RCC 7860 (cell line): ENCODE results near the gene LTA4H.
"Not testable (repeated sequence)": the region's sequence is repeated elsewhere in the genome, so short reads cannot be mapped to it uniquely, and the experiment has no call there.

ENCODE experiments used
- DNase-seq: peaks from one replicate; pipeline ENCODE4 v3.0.0-alpha.2; 2015; ENCODE audit warnings: low spot score
- FAIRE-seq: peaks from 2 replicates; lab custom pipeline; 2012; peaks lifted over from hg19 to GRCh38; lab: Jason Lieb, UNC

Gene LTA4H

GRCh38 chr12:95995238-95996031 is 40.0 kb downstream of the LTA4H start:
- DNase-seq (no peak), FAIRE-seq (no peak)

GRCh38 chr12:95994476-95994875 is 40.9 kb downstream of the LTA4H start:
- FAIRE-seq (no peak), DNase-seq (no peak)

GRCh38 chr12:95993907-95994306 is 41.5 kb downstream of the LTA4H start:
- FAIRE-seq (no peak), DNase-seq (no peak)

GRCh38 chr12:95990136-95990535 is 45.3 kb downstream of the LTA4H start:
- FAIRE-seq (no peak), DNase-seq (no peak)

- DNase-seq (no peak), FAIRE-seq (no peak)
Measured at GRCh38 chr12:95989504-95990123, 45.8 kb downstream of the LTA4H start.

GRCh38 chr12:95988506-95989275 is 46.7 kb downstream of the LTA4H start:
- FAIRE-seq: no peak
- no peak for DNase-seq

GRCh38 chr12:95986635-95987570 is 48.5 kb downstream of the LTA4H start:
- DNase-seq (no peak), FAIRE-seq (no peak)

- FAIRE-seq (no peak), DNase-seq (no peak)
Measured at GRCh38 chr12:95984682-95985081, 50.7 kb downstream of the LTA4H start.

GRCh38 chr12:95982602-95983001 is 52.8 kb downstream of the LTA4H start:
- no peak for DNase-seq
- FAIRE-seq: no peak

GRCh38 chr12:95980437-95980836 is 55.0 kb downstream of the LTA4H start:
- FAIRE-seq: no peak
- no peak for DNase-seq

- no peak for FAIRE-seq
- no peak for DNase-seq
Measured at GRCh38 chr12:95978774-95979173, 56.6 kb downstream of the LTA4H start.

GRCh38 chr12:95978351-95978750 is 57.0 kb downstream of the LTA4H start:
- DNase-seq: no peak
- no peak for FAIRE-seq

- no peak for FAIRE-seq
- DNase-seq: no peak
Measured at GRCh38 chr12:95977764-95978305, 57.6 kb downstream of the LTA4H start.

GRCh38 chr12:95976416-95976832 is 59.0 kb downstream of the LTA4H start:
- DNase-seq (no peak), FAIRE-seq (no peak)

- FAIRE-seq: no peak
- no peak for DNase-seq
Measured at GRCh38 chr12:95975491-95975890, 59.9 kb downstream of the LTA4H start.

- FAIRE-seq: no peak
- no peak for DNase-seq
Measured at GRCh38 chr12:95974358-95974757, 61.0 kb downstream of the LTA4H start.

- FAIRE-seq (no peak), DNase-seq (no peak)
Measured at GRCh38 chr12:95972832-95973456, 62.4 kb downstream of the LTA4H start.

GRCh38 chr12:95970905-95971304 is 64.5 kb downstream of the LTA4H start:
- FAIRE-seq (no peak), DNase-seq (no peak)

GRCh38 chr12:95969116-95969515 is 66.3 kb downstream of the LTA4H start:
- not testable (repeated sequence) for FAIRE-seq

GRCh38 chr12:95967301-95967700 is 68.1 kb downstream of the LTA4H start:
- DNase-seq: no peak
- FAIRE-seq: no peak

More at GRCh38 chr12:95969116-95969515, 66.3 kb downstream of the LTA4H start:
- DNase-seq: not testable (repeated sequence)
